ENCODE results near the gene GCKR.
A peak's percentile ranks its signal among the peaks of the same experiment; 100 is the strongest.
"Not testable (repeated sequence)": the region's sequence is repeated elsewhere in the genome, so short reads cannot be mapped to it uniquely, and the experiment has no call there.

The GCKR gene

GRCh38 chr2:27509326-27509725 lies 12.7 kb downstream of the GCKR start:
- DNase-seq (ENCODE audit: low spot score) = no peak

GRCh38 chr2:27518113-27518781 lies 21.6 kb downstream of the GCKR start:
- DNase-seq (ENCODE audit: low spot score) = no peak

DNA sequence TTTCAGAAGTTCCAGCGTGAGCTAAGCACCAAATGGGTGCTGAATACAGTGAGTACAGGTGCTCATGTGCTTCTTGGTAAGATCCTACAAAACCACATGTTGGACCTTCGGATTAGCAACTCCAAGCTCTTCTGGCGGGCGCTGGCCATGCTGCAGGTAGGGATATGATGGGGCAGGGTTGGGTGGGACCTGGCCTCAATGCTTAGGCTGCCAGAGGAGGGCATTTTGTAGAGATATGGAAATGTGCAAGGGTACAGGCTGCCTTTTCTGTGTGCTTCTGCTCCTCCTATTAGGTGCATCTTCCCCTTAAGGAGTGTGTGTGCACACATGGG lies 22.1 kb downstream of the GCKR start:
- no peak for DNase-seq (ENCODE audit: low spot score)

DNA sequence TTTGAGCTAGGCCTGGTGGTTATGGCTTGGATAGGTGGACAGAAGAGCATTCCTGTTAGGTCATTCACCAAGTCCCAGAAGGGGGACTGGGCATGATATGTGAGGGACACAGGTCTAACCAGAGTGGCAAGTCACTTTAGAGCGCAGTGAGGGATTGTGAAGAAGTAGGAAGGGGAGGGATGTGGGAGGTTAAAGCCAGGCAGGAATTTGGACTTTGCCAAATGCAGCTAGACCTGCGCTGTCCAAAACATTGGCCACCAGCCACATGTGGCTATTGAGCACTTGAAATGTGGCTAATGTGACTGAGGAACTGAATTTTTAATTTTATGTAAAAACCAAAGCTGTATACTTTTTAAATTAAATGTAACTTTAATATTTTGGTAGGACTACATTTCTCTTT lies 23.7 kb downstream of the GCKR start:
- no peak for DNase-seq (ENCODE audit: low spot score)

DNA sequence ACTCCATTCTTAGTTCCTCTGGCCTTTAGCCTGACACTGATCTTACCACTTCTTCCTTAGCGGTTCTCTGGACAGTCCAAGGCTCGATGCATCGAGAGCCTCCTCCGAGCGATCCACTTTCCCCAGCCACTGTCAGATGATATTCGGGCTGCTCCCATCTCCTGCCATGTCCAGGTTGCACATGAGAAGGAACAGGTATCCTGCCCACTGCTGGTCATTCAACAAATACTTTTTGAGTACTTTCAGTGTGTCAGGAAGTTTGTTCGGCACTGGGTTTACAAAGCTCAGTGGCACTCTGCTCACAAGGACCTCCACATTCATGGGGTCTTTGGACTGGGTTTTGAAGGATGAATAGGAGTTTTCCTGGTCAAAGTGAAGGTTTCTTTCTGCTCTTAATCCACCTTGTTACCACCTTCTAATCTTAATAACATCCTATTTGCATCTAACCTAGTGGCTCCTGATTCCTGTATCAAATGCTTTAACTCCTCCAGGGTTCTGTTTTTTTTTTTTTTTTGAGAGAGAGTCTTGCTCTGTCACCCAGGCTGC lies 25.8 kb downstream of the GCKR start:
- DNase-seq (ENCODE audit: low spot score) = no peak

DNA sequence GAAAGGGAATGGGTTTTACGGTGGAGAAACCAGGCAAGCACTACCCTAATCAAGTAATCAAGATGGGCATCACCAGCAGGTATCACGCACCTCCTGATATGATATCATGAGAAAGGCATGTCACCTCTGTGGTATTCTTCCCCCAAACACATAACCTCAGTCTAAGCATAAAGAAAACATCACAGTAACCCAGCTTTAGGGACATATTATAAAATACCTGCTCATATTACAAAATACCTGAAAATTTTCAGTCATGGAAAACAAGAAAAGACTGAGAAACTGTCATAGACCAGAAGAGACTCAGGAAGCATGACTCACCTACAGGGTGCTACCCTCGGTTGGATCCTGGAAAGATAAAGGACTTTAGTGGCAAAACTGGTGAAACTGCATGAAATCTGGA lies 30.5 kb downstream of the GCKR start:
- DNase-seq (ENCODE audit: low spot score) = no peak

DNA sequence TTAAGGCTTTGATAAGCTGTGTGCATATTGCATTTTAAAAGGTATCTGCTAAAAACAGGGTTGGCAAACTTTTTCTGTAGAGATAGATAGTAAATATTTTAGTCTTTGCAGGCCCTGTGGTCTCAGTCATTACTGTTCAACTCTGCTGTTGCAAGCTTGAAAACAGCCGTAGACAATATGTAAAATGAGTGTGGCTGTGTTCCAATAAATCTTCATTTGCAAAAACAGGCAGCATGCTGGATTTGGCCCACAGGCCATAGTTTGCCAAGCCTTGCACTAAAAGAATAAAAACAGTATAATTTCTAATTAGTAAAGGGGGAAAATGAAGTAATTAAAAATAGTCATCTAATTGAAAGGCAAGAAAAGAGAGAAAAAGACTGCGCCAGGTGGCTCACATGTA lies 35.3 kb downstream of the GCKR start:
- DNase-seq (ENCODE audit: low spot score) = no peak

- DNase-seq (ENCODE audit: low spot score) = no peak
Measured at GRCh38 chr2:27537287-27537686, 40.6 kb downstream of the GCKR start.

GRCh38 chr2:27538839-27539450 lies 42.3 kb downstream of the GCKR start:
- DNase-seq (ENCODE audit: low spot score) = not testable (repeated sequence)

DNA sequence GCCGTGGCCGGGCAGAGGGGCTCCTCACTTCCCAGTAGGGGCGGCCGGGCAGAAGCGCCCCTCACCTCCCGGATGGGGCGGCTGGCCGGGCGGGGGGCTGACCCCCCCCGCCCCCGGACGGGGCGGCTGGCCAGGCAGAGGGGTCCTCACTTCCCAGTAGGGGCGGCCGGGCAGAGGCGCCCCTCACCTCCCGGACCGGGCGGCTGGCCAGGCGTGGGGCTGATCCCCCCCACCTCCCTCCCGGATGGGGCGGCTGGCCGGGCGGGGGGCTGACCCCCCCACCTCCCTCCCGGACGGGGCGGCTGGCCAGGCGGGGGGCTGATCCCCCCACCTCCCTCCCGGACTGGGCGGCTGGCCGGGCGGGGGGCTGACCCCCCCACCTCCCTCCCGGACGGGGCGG lies 43.0 kb downstream of the GCKR start:
- DNase-seq (ENCODE audit: low spot score) = not testable (repeated sequence)

DNA sequence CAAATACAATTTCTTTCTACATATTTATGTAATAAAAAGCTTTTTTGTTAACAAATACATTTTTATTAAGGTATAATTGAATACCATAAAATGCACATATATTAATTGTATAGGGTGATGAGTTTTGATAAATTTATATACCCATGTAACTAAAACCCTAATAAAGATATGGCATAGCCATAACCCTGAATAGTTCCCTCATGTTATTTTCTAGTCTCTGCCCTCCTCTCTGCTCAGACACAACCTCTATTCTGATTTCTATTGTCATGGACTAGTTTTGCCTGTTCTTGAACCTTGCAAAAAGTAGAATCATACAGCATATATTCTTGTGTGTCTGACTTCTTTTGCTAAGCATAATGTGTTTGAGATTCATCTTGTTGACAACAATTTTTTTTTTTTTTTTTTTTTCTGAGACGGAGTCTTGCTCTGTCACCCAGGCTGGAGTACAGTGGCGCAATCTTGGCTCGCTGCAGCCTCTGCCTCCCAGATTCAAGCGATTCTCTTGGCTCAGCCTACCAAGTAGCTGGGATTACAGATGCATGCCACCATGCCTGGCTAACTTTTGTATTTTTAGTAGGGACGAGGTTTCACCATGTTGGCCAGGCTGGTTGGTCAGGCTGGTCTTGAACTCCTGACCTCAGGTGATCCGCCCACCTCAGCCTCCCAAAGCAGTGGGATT lies 47.6 kb downstream of the GCKR start:
- DNase-seq (ENCODE audit: low spot score) = no peak

DNA sequence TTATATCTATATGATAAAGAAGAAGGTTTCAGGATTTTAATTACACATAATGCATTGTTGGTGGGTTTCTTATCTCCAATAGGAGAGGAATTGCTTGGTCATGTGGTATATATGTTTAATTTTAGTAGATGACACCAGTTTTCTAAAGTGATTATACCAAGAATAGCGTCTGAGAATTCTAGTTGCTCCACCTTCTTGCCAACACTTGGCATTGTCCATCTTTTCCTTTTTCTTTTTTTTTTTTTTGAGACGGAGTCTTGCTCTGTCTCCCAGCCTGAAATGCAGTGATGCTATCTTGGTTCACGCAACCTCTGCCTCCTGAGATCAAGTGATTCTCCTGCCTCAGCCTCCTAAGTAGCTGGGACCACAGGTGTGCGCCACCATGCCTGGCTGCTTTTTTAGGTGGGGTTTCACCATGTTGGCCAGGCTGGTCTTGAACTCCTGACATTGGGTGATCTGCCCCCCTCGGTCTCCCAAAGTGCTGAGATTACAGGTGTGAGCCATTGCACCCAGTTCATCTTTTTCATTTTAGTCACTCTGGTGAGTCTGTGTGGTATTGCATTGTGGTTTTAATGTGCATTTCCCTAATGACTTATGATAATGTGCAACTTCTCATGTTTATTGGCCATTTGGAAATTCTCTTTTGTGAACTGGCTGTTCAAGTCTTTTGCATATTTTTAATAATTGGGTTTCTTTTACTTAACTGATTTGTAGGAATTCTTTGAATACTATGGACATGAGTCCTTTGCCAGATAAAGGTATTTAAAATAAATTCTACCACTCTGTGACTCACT lies 48.9 kb downstream of the GCKR start:
- DNase-seq (ENCODE audit: low spot score) = no peak

DNA sequence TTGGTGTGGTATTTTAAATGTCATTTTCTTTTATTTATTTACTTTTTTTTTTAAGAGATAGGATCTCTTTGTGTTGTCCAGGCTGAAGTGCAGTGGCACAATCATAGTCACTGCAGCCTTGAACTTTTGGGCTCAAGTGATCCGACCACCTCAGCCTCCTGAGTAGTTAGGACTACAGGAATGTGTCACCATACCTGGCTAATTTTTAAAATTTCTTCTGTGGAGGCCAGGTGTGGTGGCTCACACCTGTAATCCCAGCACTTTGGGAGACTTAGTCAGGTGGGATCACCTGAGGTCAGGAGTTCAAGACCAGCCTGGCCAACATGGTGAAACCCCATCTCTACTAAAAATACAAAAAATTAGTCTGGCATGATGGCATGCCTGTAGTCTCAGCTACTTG lies 52.7 kb downstream of the GCKR start:
- no peak for DNase-seq (ENCODE audit: low spot score)

- DNase-seq (ENCODE audit: low spot score) = no peak
Measured at GRCh38 chr2:27551514-27551913, 54.9 kb downstream of the GCKR start.

GRCh38 chr2:27552941-27553340 lies 56.3 kb downstream of the GCKR start:
- no peak for DNase-seq (ENCODE audit: low spot score)

GRCh38 chr2:27554451-27554850 lies 57.8 kb downstream of the GCKR start:
- DNase-seq (ENCODE audit: low spot score) = not testable (repeated sequence)

GRCh38 chr2:27559228-27559627 lies 62.6 kb downstream of the GCKR start:
- no peak for DNase-seq (ENCODE audit: low spot score)

DNA sequence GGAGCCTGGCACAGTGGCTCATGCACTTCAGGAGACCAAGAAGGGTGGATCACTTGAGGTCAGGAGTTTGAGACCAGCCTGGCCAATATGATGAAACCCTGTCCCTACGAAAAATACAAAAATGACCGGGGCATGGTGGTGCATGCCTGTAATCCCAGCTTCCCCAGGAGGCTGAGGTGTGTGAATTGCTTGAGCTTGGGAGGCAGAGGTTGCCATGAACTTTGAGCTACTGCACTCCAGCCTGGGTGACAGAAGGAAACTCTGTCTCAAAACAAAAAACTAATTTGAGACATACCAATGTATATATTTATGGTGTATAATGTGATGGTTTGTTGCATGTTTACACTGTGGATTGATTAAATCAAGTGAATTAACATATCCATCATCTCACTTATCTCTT lies 64.4 kb downstream of the GCKR start:
- no peak for DNase-seq (ENCODE audit: low spot score)

DNA sequence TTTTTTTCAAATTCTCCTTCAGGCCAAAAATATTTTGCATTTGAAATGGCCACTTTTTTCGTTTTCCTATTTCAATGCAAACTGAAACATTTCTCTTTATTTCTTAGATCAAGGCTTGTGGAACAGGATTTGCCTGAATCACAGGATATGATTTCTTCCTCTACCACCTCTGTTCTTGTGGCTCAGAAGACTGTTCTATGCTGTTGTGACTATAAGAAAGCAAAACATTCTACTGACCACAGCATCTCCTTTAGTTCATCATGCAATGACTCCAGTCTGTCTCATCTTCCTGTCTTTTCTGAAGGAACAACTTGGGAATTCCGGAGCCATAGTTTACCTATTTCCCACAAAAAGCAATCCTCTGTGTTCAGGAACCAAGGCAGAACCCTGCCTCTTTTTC lies 70.0 kb downstream of the GCKR start:
- peak; percentile 94 for DNase-seq (ENCODE audit: low spot score)

DNA sequence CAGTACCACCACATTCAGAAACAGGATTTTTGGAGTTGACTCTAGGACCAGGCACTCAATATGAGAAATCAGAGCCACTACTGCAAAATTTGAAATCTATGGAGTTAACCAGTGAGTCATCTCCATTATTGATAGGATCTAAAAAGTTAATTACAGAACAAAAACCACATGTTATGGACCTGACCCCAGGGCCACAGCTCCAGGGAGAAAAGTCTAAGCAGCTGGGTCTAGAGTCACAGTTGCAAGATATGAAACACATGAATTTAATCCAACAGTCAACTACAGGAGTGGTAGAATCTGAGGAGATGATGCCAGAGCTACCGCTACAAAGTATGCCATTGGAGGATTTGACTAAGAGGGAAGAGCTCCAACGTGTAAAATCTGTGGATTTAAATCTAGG lies 72.8 kb downstream of the GCKR start:
- DNase-seq (ENCODE audit: low spot score) = no peak

- no peak for DNase-seq (ENCODE audit: low spot score)
Measured at GRCh38 chr2:27571197-27571596, 74.6 kb downstream of the GCKR start.

- no peak for DNase-seq (ENCODE audit: low spot score)
Measured at GRCh38 chr2:27571681-27572080, 75.0 kb downstream of the GCKR start.

DNA sequence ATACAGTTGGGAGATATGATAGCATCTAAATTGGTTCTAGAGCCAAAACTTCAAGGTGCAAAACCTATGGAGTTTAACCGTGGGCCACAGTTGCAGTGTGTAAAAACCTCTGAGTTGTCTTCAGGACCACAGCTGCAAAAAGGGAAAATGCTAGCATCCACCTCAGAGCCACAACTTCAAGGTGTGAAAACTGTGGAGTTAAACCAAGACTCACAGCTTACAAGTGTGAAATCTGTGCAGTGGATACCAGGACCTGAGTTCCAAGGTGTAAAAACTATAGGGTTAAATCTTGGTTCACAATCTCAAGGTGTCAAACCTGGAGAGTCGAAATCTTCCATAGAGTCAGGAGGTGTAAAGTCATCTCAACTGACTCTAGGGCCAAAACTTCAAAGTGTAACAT lies 75.8 kb downstream of the GCKR start:
- DNase-seq (ENCODE audit: low spot score) = no peak

All from kidney capillary endothelial cell (primary cell).